OCI-LY1 (cell line): ENCODE measurements around the gene TMEM131.

Source experiments
- H2AFZ ChIP-seq: fragments of 200-600 bp; sonication (generic), shearing (Covaris generic); 2 replicates; pipeline ENCODE4 v1.6.0; 2014; ENCODE audit warnings: antibody characterized with exemption, mild to moderate bottlenecking, low read length
- H3F3A ChIP-seq: fragments of 200-600 bp; sonication (generic), shearing (Covaris generic); 2 replicates; pipeline ENCODE4 v1.6.0; 2014; ENCODE audit warnings: mild to moderate bottlenecking, antibody characterized with exemption, low read length, moderate library complexity; ENCODE audit not compliant: insufficient read depth
- H3K27ac ChIP-seq: fragments of 200-600 bp; sonication (generic); 2 replicates; pipeline ENCODE4 v1.5.1; 2014; ENCODE audit warnings: low read length, mixed run types, mild to moderate bottlenecking, low read depth; ENCODE audit not compliant: poor library complexity, severe bottlenecking
- H3K27me3 ChIP-seq: fragments of 200-600 bp; sonication (generic); 2 replicates; pipeline ENCODE4 v1.6.0; 2014; ENCODE audit warnings: antibody characterized with exemption, mild to moderate bottlenecking, low read length, moderate library complexity; ENCODE audit not compliant: insufficient read depth
- H3K36me3 ChIP-seq: fragments of 200-600 bp; sonication (generic); 2 replicates; pipeline ENCODE4 v1.6.1; 2014; ENCODE audit warnings: mild to moderate bottlenecking, antibody characterized with exemption, low read length, moderate library complexity, mixed read lengths; ENCODE audit not compliant: insufficient read depth
- H3K4me1 ChIP-seq: fragments of 200-600 bp; sonication (generic); 2 replicates; pipeline ENCODE4 v1.5.1; 2014; ENCODE audit warnings: mild to moderate bottlenecking, low read length, moderate library complexity; ENCODE audit not compliant: insufficient read depth, severe bottlenecking
- H3K4me2 ChIP-seq: fragments of 200-600 bp; sonication (generic), shearing (Covaris generic); 2 replicates; pipeline ENCODE4 v1.6.1; 2014; ENCODE audit warnings: low read length
- H3K4me3 ChIP-seq: fragments of 200-600 bp; sonication (generic); 2 replicates; pipeline ENCODE4 v1.5.1; 2014; ENCODE audit warnings: low read length, low read depth, mild to moderate bottlenecking, mixed read lengths; ENCODE audit not compliant: poor library complexity, severe bottlenecking
- H3K79me2 ChIP-seq: fragments of 200-600 bp; shearing (Covaris generic); 2 replicates; pipeline ENCODE4 v1.6.1; 2016; ENCODE audit warnings: mixed run types, low read length, mixed read lengths; ENCODE audit not compliant: insufficient read depth
- H3K9ac ChIP-seq: fragments of 200-600 bp; sonication (generic), shearing (Covaris generic); 2 replicates; pipeline ENCODE4 v1.6.1; 2014; ENCODE audit warnings: mild to moderate bottlenecking, low read length, mixed read lengths
- H3K9me2 ChIP-seq: fragments of 200-600 bp; sonication (generic), shearing (Covaris generic); 2 replicates; pipeline ENCODE4 v1.6.1; 2014; ENCODE audit warnings: low read depth, mild to moderate bottlenecking, low read length, mixed read lengths
- H3K9me3 ChIP-seq: fragments of 200-600 bp; shearing (Covaris generic); 2 replicates; pipeline ENCODE4 v1.6.1; 2014; ENCODE audit warnings: low read length, mixed read lengths
- H4K20me1 ChIP-seq: fragments of 200-600 bp; sonication (generic), shearing (Covaris generic); 2 replicates; pipeline ENCODE4 v1.6.0; 2016; ENCODE audit warnings: mild to moderate bottlenecking, low read length; ENCODE audit not compliant: insufficient read depth
- EZH2 ChIP-seq: fragments of 200-600 bp; sonication (generic), shearing (Covaris generic); IDR thresholded peaks from 2 replicates; pipeline ENCODE4 v1.8.0; 2017; ENCODE audit warnings: borderline replicate concordance, mixed run types, mild to moderate bottlenecking, antibody characterized with exemption, low read length, moderate library complexity, mixed read lengths
- TF ChIP-seq, protein P1 (sequence below): fragments of 200-600 bp; sonication (generic), shearing (Covaris generic); IDR thresholded peaks from 2 replicates; pipeline ENCODE4 v1.5.1; 2017; ENCODE audit warnings: mild to moderate bottlenecking, antibody characterized with exemption, low read length, moderate library complexity, mixed read lengths

The TMEM131 gene

DNA sequence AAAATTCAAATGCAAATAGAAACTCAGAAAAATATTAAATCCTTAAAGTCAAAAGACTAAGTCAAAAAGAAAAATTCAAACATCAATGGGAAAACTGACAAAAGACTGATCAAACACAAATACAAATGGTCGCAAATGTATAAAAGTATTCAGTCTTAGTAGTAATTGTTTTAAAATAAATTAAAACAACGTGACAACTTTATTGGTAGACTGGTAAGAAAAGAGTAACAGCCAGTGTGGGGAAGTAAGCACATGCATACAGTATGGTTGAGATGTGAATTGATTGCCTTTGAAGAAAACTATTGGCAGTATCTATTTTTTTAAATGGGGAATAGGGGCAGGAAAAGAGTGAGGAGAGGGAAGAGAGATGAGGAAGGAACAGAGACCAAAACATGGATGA, 9.8 kb downstream of the TMEM131 start:
- H3F3A ChIP-seq, result no peaks in the 10 kb centered on the region
- H3K4me1 ChIP-seq, result peaks cover 9% of the 10 kb centered on the region
- H3K36me3 ChIP-seq, result peaks cover 21% of the 10 kb centered on the region
- H3K9me3 ChIP-seq, result peaks cover 12% of the 10 kb centered on the region
- H3K79me2 ChIP-seq, result peaks cover 52% of the 10 kb centered on the region
- H3K9me2 ChIP-seq, result no peaks in the 10 kb centered on the region
- H3K27me3 ChIP-seq, result no peaks in the 10 kb centered on the region
- H3K4me2 ChIP-seq, result no peak overlapping the region
- H3K27ac ChIP-seq, result no peak overlapping the region
- no peak overlapping the region for H3K4me3 ChIP-seq
- H4K20me1 ChIP-seq, result no peaks in the 10 kb centered on the region
- TF ChIP-seq, protein P1, sequence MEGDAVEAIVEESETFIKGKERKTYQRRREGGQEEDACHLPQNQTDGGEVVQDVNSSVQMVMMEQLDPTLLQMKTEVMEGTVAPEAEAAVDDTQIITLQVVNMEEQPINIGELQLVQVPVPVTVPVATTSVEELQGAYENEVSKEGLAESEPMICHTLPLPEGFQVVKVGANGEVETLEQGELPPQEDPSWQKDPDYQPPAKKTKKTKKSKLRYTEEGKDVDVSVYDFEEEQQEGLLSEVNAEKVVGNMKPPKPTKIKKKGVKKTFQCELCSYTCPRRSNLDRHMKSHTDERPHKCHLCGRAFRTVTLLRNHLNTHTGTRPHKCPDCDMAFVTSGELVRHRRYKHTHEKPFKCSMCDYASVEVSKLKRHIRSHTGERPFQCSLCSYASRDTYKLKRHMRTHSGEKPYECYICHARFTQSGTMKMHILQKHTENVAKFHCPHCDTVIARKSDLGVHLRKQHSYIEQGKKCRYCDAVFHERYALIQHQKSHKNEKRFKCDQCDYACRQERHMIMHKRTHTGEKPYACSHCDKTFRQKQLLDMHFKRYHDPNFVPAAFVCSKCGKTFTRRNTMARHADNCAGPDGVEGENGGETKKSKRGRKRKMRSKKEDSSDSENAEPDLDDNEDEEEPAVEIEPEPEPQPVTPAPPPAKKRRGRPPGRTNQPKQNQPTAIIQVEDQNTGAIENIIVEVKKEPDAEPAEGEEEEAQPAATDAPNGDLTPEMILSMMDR, result no peak
- no peak for TF ChIP-seq EZH2
- no peak overlapping the region for H2AFZ ChIP-seq
- no peak overlapping the region for H3K9ac ChIP-seq

DNA sequence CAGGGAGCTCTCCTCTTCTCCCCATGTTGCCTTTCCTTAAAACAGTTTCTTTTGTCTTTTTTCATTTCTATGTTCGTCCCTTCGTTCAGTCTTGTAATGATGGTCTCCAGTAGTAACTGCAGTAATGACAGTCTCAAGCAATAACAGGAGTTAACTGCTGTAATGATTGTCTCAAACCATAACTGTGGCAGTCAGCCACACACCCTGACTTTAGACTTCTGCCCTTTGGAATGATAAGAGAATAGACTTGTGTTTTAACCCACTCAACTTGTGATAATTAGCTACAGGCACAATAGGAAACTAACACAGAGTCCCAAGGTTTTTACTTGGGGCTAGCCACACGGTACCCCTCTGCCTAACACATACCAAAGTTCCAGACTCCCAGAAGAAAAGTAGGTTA, 12.1 kb downstream of the TMEM131 start:
- TF ChIP-seq EZH2, result no peak
- TF ChIP-seq, protein P1, result no peak
- Histone ChIP-seq H3K27ac (no peak overlapping the region), H3K36me3 (peaks cover 29% of the 10 kb centered on the region), H3K4me2 (no peak overlapping the region), H3K4me3 (no peak overlapping the region), H3K9me3 (peaks cover 22% of the 10 kb centered on the region), H3K9ac (no peak overlapping the region), H2AFZ (no peak overlapping the region), H3K27me3 (no peaks in the 10 kb centered on the region), H4K20me1 (no peaks in the 10 kb centered on the region), H3K4me1 (no peaks in the 10 kb centered on the region), H3K9me2 (no peaks in the 10 kb centered on the region), H3F3A (no peaks in the 10 kb centered on the region), H3K79me2 (peaks cover 29% of the 10 kb centered on the region)

DNA sequence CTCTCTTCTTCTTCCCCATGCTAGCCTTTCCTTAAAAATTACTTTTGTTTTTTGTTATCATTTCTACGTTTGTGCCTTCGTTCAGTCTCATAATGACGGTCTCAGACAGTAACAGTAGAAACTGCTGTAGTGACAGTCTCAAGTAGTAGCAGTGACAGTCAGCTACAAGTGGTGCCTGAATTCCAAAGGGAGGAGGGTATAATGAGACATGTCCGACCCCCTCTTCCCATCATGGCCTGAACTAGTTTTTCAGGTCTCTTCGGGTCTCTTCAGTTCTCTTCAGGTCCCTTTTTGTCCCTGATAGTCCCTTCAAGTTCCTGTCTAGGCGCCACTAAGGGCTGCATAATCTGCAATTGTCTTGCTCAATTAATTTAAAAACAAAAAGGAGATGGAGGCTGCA, 12.6 kb downstream of the TMEM131 start:
- no peak for TF ChIP-seq EZH2
- TF ChIP-seq, protein P1, result no peak
- peaks cover 24% of the 10 kb centered on the region for H3K79me2 ChIP-seq
- H3K27ac ChIP-seq, result no peak overlapping the region
- H3K4me3 ChIP-seq, result no peak overlapping the region
- no peaks in the 10 kb centered on the region for H3F3A ChIP-seq
- no peaks in the 10 kb centered on the region for H3K9me2 ChIP-seq
- no peak overlapping the region for H2AFZ ChIP-seq
- H3K9me3 ChIP-seq, result peaks cover 17% of the 10 kb centered on the region
- no peak overlapping the region for H3K4me2 ChIP-seq
- H3K36me3 ChIP-seq, result peaks cover 29% of the 10 kb centered on the region
- no peaks in the 10 kb centered on the region for H4K20me1 ChIP-seq
- H3K9ac ChIP-seq, result no peak overlapping the region
- H3K27me3 ChIP-seq, result no peaks in the 10 kb centered on the region
- H3K4me1 ChIP-seq, result no peaks in the 10 kb centered on the region
